Chondrocyte (in vitro differentiated cells): ENCODE results near the gene CBX7. TPM values are rescaled to one million over a fixed set of nuclear protein-coding genes. Genes with fewer than 3 reads are reported as not detected.

Experiments used
- DNase-seq: peaks from one replicate; pipeline ENCODE4 v3.0.0; 2021; ENCODE audit warnings: mixed read lengths, low spot score
- H3K27ac Mint-ChIP-seq: one replicate; pipeline ENCODE4 v1.8.0; 2021; ENCODE audit warnings: mild to moderate bottlenecking, moderate library complexity, mixed read lengths; ENCODE audit not compliant: unreplicated experiment
- H3K27me3 Mint-ChIP-seq: 2 replicates; pipeline ENCODE4 v1.8.0; 2021; ENCODE audit warnings: low read depth, mixed read lengths
- H3K36me3 Mint-ChIP-seq: 2 replicates; pipeline ENCODE4 v1.8.0; 2021; ENCODE audit warnings: low read depth, mixed read lengths
- H3K4me1 Mint-ChIP-seq: 2 replicates; pipeline ENCODE4 v1.8.0; 2021; ENCODE audit warnings: low read depth, mild to moderate bottlenecking, mixed read lengths
- H3K4me3 Mint-ChIP-seq: one replicate; pipeline ENCODE4 v1.8.0; 2021; ENCODE audit warnings: mild to moderate bottlenecking, moderate library complexity, mixed read lengths; ENCODE audit not compliant: unreplicated experiment
- H3K9me3 Mint-ChIP-seq: 2 replicates; pipeline ENCODE4 v1.8.0; 2021; ENCODE audit warnings: low read depth, mixed read lengths
- total RNA-seq: library from RNA; stranded (reverse); gene quantifications from 3 replicates; pipeline ENCODE4 v1.2.1, GENCODE V29; 2021
- TF ChIP-seq, protein P1 (sequence below): fragments of 200-600 bp; sonication (generic); IDR thresholded peaks from 2 replicates; pipeline ENCODE4 v1.5.0; 2021; ENCODE audit warnings: antibody characterized with exemption, mild to moderate bottlenecking, moderate library complexity

Gene CBX7
- total RNA-seq, 1 donor from 2014 or later: 4.7 TPM

- H3K9me3 Mint-ChIP-seq: no peaks in the 10 kb centered on the region
- H3K27me3 Mint-ChIP-seq: no peaks in the 10 kb centered on the region
Observed at GRCh38 chr22:39148026-39148726, 4.3 kb downstream of the CBX7 start.

DNA sequence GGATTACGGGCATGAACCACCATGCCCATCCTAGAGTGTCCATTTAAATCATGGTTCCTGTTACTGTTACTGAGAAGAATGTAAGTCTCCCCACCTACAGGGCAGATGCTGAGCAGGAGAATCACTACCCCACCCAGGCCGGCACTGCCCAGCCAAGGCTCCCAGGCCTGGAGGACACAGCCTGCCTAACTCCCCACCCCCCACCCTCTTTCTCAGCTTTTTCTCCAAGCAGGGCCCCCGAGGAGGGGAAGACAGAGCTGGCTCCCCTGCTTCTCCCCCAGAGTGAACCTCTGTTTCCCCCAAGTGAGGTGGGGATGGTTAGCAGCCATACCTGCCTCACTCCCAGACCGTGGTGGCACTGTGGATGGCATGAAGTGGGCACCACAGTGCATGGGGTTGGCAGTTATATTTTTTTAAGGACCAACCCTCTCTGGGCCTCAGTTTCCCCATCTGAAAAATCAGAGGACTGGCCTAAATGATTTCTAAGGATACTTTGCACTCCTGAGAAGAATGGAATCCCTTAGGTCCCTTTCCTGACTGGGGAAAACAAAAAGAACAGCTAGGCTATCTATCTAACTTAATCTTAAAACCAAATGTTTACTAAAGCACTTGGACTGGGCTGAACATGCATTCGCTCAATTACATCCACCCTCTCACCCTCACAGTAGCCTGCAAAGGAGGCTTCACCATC is 5.0 kb downstream of the CBX7 start:
- Mint-ChIP-seq H3K36me3 (no peaks in the 10 kb centered on the region), H3K4me1 (peaks cover 14% of the 10 kb centered on the region), H3K27ac (no peak overlapping the region), H3K9me3 (no peaks in the 10 kb centered on the region), H3K4me3 (no peak overlapping the region), H3K27me3 (no peaks in the 10 kb centered on the region)
- DNase-seq: no peak
- TF ChIP-seq, protein P1, sequence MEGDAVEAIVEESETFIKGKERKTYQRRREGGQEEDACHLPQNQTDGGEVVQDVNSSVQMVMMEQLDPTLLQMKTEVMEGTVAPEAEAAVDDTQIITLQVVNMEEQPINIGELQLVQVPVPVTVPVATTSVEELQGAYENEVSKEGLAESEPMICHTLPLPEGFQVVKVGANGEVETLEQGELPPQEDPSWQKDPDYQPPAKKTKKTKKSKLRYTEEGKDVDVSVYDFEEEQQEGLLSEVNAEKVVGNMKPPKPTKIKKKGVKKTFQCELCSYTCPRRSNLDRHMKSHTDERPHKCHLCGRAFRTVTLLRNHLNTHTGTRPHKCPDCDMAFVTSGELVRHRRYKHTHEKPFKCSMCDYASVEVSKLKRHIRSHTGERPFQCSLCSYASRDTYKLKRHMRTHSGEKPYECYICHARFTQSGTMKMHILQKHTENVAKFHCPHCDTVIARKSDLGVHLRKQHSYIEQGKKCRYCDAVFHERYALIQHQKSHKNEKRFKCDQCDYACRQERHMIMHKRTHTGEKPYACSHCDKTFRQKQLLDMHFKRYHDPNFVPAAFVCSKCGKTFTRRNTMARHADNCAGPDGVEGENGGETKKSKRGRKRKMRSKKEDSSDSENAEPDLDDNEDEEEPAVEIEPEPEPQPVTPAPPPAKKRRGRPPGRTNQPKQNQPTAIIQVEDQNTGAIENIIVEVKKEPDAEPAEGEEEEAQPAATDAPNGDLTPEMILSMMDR: no peak

More at GRCh38 chr22:39148026-39148726, 4.3 kb downstream of the CBX7 start:
- no peak overlapping the region for H3K4me3 Mint-ChIP-seq
- no peak for DNase-seq
- H3K36me3 Mint-ChIP-seq: no peaks in the 10 kb centered on the region
- peaks cover 14% of the 10 kb centered on the region for H3K4me1 Mint-ChIP-seq
- TF ChIP-seq, protein P1: no peak
- no peak overlapping the region for H3K27ac Mint-ChIP-seq

DNA sequence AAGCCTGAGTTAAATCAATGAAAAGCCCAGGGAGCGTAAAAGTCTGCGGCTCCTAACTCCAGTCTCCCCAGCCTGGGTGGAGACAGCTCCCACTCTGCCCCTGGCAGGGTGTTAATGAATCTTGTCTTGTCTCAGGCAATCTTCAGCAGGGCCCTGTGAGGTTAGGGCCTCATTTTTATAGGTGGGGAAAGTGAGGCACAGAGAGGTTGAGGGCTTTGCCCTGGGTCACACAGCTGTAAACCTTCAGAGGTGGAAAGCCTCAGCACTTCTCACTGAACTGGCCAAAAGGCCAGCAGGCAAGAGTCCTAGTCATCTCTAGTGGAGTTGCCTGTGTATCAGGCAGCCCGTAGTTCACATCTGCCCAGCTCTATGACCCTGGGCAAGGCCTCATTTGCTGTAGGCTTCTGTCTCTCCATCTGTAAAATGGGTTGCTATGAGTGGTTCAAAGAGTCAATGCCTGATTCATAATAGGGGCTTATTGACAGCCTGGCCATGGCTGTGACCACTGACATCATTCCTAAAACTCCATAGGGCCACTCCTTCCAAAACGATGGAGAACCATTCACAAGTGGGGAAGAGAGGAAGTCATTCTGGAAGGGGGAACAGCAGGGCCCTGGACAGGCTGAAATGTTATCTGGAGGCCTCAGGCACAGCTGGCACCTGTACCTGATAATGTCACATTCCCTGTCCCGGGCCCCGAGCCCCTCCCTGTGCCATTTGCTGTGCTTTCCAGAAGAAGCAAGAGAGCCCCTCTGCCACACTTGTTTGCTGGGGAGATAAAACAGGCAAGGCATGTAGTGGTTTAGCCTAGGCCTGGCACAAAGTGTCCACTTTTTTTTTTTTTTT is 6.0 kb downstream of the CBX7 start:
- no peaks in the 10 kb centered on the region for H3K27me3 Mint-ChIP-seq
- H3K27ac Mint-ChIP-seq: no peak overlapping the region
- H3K9me3 Mint-ChIP-seq: no peaks in the 10 kb centered on the region
- H3K36me3 Mint-ChIP-seq: no peaks in the 10 kb centered on the region
- H3K4me3 Mint-ChIP-seq: peak overlapping the region; percentile 66
- peaks cover 14% of the 10 kb centered on the region for H3K4me1 Mint-ChIP-seq
- peak; percentile 59 for DNase-seq
- TF ChIP-seq, protein P1: no peak

- no peaks in the 10 kb centered on the region for H3K9me3 Mint-ChIP-seq
- H3K36me3 Mint-ChIP-seq: no peaks in the 10 kb centered on the region
- DNase-seq: peak; percentile 55
- peak overlapping the region; percentile 75 for H3K4me3 Mint-ChIP-seq
- peaks cover 9% of the 10 kb centered on the region for H3K4me1 Mint-ChIP-seq
- no peaks in the 10 kb centered on the region for H3K27me3 Mint-ChIP-seq
- TF ChIP-seq, protein P1: no peak
- peak overlapping the region; percentile 42 for H3K27ac Mint-ChIP-seq
Observed at GRCh38 chr22:39144101-39144767, 8.2 kb downstream of the CBX7 start.
